Tibial nerve (tissue), 4 donors: Measurements from ENCODE around the gene C22orf42. TPM values are rescaled to one million over a fixed set of nuclear protein-coding genes. Genes with fewer than 3 reads are reported as not detected.
A peak's percentile ranks its signal among the peaks of the same experiment; 100 is the strongest.

ENCODE experiments used
- DNase-seq, 2 donors: peaks; one replicate each; pipeline ENCODE4 v3.0.0-alpha.2; 2019; ENCODE audit warnings: low spot score in 2 of 2
- H3K27ac ChIP-seq, 4 donors: fragments of 200-600 bp; sonication (generic) in 3 of 4; one replicate each; pipeline ENCODE4 v1.5.1; 2017 to 2019; ENCODE audit warnings: mild to moderate bottlenecking in 1 of 4
- H3K27me3 ChIP-seq, 2 donors: fragments of 200-600 bp; sonication (generic) in 1 of 2; one replicate each; pipeline versions ENCODE4 v1.5.1 to v1.6.0; 2017 to 2019
- H3K36me3 ChIP-seq, 3 donors: fragments of 200-600 bp; sonication (generic); one replicate each; pipeline ENCODE4 v1.5.1; 2018 to 2019
- H3K4me1 ChIP-seq, 4 donors: fragments of 200-600 bp; sonication (generic) in 3 of 4; one replicate each; pipeline ENCODE4 v1.5.1; 2017 to 2019
- H3K4me3 ChIP-seq, 4 donors: fragments of 200-600 bp; sonication (generic) in 3 of 4; one replicate each; pipeline ENCODE4 v1.5.1; 2017 to 2019; ENCODE audit warnings: mild to moderate bottlenecking in 1 of 4, moderate library complexity in 1 of 4
- H3K9me3 ChIP-seq, 4 donors: fragments of 200-600 bp; sonication (generic) in 3 of 4; one replicate each; pipeline ENCODE4 v1.5.1; 2017 to 2019
- EP300 ChIP-seq, 2 donors: sonication (generic); formaldehyde crosslinking; IDR thresholded peaks; one replicate each; pipeline ENCODE4 v1.6.1; 2017; ENCODE audit warnings: antibody characterized with exemption in 2 of 2, mild to moderate bottlenecking in 1 of 2
- POLR2A ChIP-seq, 2 donors: fragments of 450-650 bp; IDR thresholded peaks; one replicate each; pipeline ENCODE4 v1.6.1; 2017; ENCODE audit warnings: antibody characterized with exemption in 2 of 2, mild to moderate bottlenecking in 2 of 2, moderate library complexity in 2 of 2
- WGBS, 2 donors: methylation state at CpG; one replicate each; pipeline ENCODE4 v1.1.5; 2018; 5-methylcytosine and 5-hydroxymethylcytosine counted together
- total RNA-seq, 4 donors: library from RNA; depleted of rRNA; stranded (reverse); fragments of >200 nt; gene quantifications; one replicate each; pipeline ENCODE4 v1.1.0, GENCODE V29; 2016
- TF ChIP-seq, protein P1 (sequence below), 5 experiments: fragments of 200-600 bp in 3 of 5; fragments of 450-650 bp in 2 of 5; sonication (generic) in 3 of 5; IDR thresholded peaks; one replicate each; pipeline ENCODE4 v1.5.1; 2016 to 2019; ENCODE audit warnings: antibody characterized with exemption in 5 of 5, mild to moderate bottlenecking in 3 of 5, moderate library complexity in 2 of 5

Gene C22orf42
- total RNA-seq, 4 donors from 2014 or later: not detected

DNA sequence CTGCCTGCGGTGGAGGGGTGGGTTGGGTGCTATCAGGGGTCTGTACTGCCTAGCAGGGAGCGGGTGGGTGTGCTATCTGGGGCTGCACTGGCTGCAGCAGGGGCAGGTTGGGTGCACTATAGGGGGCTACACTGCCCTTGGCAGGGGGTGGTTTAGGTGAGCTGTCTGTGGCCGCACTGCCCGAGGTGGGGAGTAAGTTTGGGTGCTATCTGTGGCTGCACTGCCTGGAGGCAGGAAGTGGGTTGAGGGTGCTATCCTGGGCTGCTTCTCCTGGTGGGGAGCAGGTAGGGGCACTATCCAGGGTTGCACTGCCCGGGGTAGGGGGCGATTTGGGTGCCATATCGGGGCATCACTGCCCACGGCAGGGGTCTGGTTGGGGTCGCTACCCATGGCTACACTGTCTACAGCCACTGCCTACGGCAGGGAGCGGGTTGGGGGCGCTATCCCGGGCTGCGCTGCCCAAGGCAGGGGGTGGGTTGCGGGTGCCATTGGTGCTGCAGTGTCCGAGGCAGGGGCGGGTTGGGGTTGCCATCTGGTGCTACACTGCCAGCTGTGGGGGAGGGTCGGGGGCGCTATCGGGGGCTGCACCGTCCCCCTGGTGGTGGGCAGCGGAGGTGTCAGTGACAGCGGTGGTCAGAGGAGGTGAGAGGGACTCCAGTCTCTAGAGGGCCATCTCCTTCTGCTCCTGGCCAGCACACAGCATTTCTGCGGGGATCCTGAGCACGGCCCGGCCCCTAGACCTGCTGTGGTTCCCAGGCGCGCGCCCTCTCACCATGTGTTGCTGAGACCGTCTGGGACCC lies 47.1 kb upstream of the C22orf42 start:
- 86 to 93% methylated on average over 20 to 26 of the region's 30 CpGs for WGBS, 2 donors
- H3K27me3 ChIP-seq: peaks cover 0 to 34% of the 10 kb centered on the region in 2 donors

DNA sequence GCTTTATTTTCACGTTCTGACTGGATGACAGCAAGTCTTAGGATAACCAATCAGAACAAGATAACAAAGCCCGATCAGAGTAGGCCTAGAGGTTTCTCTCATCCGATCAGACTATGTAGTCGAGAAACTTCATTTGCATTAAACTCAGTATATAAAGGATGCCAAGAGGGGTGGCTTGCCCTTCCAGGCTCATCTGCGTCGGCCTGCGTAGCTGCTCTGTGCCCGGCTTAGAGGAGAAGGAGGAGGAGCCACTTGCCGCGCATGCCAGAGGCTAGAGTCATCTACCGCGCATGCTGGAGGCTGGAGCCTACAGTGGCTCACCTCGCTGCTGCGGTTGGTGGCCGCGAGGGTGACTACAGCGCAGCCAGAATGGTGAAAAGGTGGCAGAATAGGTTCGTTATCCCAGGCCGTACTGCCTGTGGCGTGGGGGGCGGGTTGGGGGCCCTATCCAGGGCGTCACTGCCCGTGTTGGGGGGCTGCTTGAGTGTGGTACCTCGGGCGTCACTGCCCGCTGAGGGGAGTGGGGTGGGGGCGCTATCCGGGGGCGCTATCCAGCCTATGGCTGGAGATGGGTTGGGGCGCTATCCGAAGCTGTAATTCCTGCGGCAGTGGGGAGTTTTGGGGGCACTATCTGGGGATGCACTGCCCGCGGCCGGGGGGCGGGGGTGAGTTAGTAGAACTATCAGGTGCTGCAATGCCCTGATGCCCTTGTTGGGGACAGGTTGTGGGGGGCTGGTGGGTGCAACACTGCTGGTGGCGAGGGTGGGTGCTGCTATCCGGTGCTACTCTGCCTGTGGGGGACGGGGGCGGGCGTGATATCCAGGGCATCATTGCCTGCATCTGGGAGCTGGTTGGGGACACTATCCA lies 46.0 kb upstream of the C22orf42 start, which contains the start of gene RFPL2:
Gene RFPL2 (minus strand): TSS at position 218 of the 867 bp plus-strand sequence. CDS start 2,622 bp downstream, outside the sequence.
- Histone ChIP-seq H3K27ac (no peak within 1 kb of the TSS), H3K36me3 (no peaks in the 10 kb centered on the region), H3K4me1 (peaks cover 0 to 21% (median 0%) of the 10 kb centered on the region in 4 donors), H3K4me3 (peak within 1 kb of the TSS in 1 of 4 donors; percentile 15), H3K9me3 (no peaks in the 10 kb centered on the region), H3K27me3 (peaks cover 0 to 34% of the 10 kb centered on the region in 2 donors)
- TF ChIP-seq POLR2A (IDR thresholded peaks at IDR 0.05): no peak
- no peak for TF ChIP-seq EP300 (IDR thresholded peaks at IDR 0.05)
- TF ChIP-seq, protein P1, sequence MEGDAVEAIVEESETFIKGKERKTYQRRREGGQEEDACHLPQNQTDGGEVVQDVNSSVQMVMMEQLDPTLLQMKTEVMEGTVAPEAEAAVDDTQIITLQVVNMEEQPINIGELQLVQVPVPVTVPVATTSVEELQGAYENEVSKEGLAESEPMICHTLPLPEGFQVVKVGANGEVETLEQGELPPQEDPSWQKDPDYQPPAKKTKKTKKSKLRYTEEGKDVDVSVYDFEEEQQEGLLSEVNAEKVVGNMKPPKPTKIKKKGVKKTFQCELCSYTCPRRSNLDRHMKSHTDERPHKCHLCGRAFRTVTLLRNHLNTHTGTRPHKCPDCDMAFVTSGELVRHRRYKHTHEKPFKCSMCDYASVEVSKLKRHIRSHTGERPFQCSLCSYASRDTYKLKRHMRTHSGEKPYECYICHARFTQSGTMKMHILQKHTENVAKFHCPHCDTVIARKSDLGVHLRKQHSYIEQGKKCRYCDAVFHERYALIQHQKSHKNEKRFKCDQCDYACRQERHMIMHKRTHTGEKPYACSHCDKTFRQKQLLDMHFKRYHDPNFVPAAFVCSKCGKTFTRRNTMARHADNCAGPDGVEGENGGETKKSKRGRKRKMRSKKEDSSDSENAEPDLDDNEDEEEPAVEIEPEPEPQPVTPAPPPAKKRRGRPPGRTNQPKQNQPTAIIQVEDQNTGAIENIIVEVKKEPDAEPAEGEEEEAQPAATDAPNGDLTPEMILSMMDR (IDR thresholded peaks at IDR 0.05): no peak
- 69 to 80% methylated on average over 37 to 41 of the region's 41 CpGs for WGBS, 2 donors
- DNase-seq: no peak

More for the DNA sequence above, 47.1 kb upstream of the C22orf42 start:
- Histone ChIP-seq H3K4me1 (peaks cover 0 to 21% (median 0%) of the 10 kb centered on the region in 4 donors), H3K4me3 (no peak overlapping the region), H3K27ac (no peak overlapping the region), H3K9me3 (no peaks in the 10 kb centered on the region), H3K36me3 (no peaks in the 10 kb centered on the region)
- no peak for DNase-seq
- TF ChIP-seq EP300 (IDR thresholded peaks at IDR 0.05): no peak

DNA sequence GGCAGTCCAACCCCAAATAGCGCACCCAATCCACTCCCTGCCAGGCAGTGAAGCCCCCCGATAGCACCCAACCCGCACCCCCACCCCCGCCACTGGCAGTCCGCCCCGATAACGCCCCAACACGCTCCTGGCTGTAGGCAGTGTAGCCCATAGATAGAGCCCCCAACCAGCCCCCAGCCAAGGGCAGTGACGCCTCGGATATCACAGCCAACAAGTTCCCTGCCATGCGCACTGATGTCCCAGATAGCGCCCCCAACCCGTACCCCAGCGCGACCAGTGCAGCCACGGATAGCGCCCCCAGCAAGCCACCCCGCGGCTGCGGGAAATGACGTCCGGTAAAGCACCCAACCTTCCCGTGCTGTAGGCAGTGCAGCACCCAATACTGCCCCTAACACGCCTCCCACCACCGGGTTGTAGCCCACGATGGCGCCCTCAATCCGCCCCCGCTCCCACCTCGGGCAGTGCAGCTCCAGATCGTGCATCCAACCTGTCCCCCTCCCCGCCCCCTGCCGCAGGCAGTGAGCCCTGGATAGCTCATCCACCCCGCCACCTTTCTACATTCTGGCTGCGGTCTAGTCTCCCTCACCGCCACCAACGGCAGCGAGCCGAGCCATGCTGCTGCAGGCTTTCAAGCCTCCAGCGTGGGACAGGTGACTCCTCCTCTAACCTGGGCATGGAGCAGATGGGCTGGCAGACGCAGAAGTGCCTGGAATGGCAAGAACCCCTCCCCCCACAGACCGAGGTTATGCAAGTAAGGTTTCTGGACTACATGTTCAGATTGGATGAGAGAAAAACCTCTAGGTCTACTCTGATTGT lies 45.1 kb upstream of the C22orf42 start:
- WGBS, 2 donors: 55 to 75% methylated on average over 35 to 37 of the region's 42 CpGs
- H3K27me3 ChIP-seq: peaks cover 0 to 34% of the 10 kb centered on the region in 2 donors
- H3K9me3 ChIP-seq: no peaks in the 10 kb centered on the region
- H3K36me3 ChIP-seq: no peaks in the 10 kb centered on the region
- H3K27ac ChIP-seq: no peak overlapping the region
- H3K4me1 ChIP-seq: peaks cover 0 to 21% (median 0%) of the 10 kb centered on the region in 4 donors
- peak overlapping the region in 1 of 4 donors; percentile 15 for H3K4me3 ChIP-seq
- no peak for DNase-seq
- TF ChIP-seq POLR2A (IDR thresholded peaks at IDR 0.05): no peak
- TF ChIP-seq EP300 (IDR thresholded peaks at IDR 0.05): no peak
- TF ChIP-seq, protein P1 (IDR thresholded peaks at IDR 0.05): no peak

DNA sequence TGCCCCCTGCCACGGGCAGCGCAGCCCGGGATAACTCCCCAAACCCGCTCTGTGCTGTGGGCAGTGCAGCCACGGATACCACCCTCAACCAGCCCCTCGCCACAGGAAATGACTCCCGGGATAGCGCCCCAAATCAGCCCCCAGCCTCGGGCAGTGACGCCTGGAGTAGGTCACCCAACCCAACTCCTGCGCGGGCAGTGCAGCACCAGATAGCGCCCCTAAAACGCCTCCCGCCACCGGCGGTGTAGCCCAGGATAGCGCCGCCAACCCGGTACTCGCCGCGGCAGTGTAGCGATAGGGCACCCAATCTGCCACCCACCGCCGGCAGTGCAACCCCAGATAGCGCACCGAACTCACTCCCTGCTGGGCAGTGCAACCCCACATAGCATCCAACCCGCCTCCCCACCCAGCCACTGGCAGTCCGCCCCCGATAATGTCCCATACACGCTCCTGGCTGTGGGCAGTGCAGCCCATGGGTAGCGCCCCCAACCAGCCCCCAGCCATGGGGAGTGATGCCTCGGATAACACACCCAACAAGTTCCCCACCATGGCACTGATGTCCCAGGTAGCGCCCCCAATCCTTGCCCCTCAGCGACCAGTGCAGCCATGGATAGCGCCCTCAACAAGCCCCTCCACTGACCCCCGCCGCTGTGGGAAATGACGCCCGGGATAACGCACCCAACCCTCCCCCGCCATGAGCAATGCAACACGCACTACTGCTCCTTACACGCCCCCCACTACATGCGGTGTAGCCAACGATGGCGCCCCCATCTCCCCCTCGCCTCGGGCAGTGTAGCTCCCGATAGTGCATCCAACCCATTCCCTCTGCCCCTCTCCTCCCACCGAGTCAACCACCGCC lies 44.3 kb upstream of the C22orf42 start:
- H3K27me3 ChIP-seq: peaks cover 0 to 40% of the 10 kb centered on the region in 2 donors
- TF ChIP-seq POLR2A (IDR thresholded peaks at IDR 0.05): no peak
- no peak for DNase-seq
- no peaks in the 10 kb centered on the region for H3K36me3 ChIP-seq
- no peak overlapping the region for H3K27ac ChIP-seq
- H3K9me3 ChIP-seq: no peaks in the 10 kb centered on the region
- H3K4me1 ChIP-seq: peaks cover 0 to 21% (median 0%) of the 10 kb centered on the region in 4 donors
- no peak overlapping the region for H3K4me3 ChIP-seq
- WGBS, 2 donors: 27 to 40% methylated on average over 44 to 49 of the region's 53 CpGs

DNA sequence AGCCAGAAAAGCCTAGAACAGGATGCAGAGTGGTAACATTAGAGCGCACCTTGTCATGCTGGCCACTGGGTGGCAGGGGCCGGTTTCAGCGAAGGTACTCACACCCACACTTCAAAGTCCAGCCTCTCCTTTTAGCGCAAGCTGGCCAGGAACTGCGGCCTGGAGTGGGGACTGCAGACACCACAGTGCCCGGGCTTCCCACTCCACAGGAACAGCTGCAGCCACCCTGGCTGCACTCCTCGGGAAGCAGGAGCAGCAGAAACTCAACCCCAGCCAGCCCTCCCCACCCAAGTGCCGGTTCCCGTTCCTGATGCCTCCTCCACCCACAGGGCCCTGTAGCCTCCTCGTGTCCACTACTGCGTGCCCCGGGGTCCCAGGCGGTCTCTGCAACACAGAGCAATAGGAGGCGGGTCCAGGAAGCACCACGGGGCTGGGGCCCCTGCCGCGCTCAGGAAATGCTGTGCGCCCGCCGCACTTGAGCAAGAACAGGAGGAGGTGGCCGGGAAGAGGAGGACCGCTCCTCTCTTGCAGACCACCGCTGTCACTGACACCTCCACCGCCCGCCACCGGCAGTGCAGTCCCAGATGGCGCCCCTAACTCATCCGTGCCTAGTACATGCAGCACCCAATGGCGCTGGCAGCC lies 43.6 kb upstream of the C22orf42 start:
- no peak for DNase-seq
- WGBS, 2 donors: 10 to 16% methylated on average over 7 to 28 of the region's 29 CpGs
- H3K27me3 ChIP-seq: peaks cover 0 to 43% of the 10 kb centered on the region in 2 donors
- TF ChIP-seq, protein P1 (IDR thresholded peaks at IDR 0.05): peak in 4 of 5 experiments; percentile 7 to 44 (median 28)
- TF ChIP-seq POLR2A (IDR thresholded peaks at IDR 0.05) (no peak), EP300 (IDR thresholded peaks at IDR 0.05) (no peak)
- H3K36me3 ChIP-seq: no peaks in the 10 kb centered on the region
- no peak overlapping the region for H3K27ac ChIP-seq
- no peaks in the 10 kb centered on the region for H3K9me3 ChIP-seq
- peak overlapping the region in 1 of 4 donors; percentile 14 for H3K4me3 ChIP-seq
- peaks cover 0 to 21% (median 0%) of the 10 kb centered on the region in 4 donors for H3K4me1 ChIP-seq
